OCI-LY7 (cell line): ENCODE data around the gene DPF3.

ENCODE experiments used
- CTCF ChIP-seq: fragments of 200-600 bp; sonication (generic); conservative IDR thresholded peaks from 2 replicates; pipeline ENCODE4 v1.5.1; 2014; ENCODE audit warnings: mild to moderate bottlenecking, antibody characterized with exemption, low read length, moderate library complexity, mixed read lengths
- EZH2phosphoT487 ChIP-seq: fragments of 200-600 bp; sonication (generic); IDR thresholded peaks from 2 replicates; pipeline ENCODE4 v1.6.1; 2018; ENCODE audit warnings: low read depth, borderline replicate concordance, mild to moderate bottlenecking, mixed run types, antibody characterized with exemption, low read length, moderate library complexity, mixed read lengths

GRCh38 chr14:72771561-72771960 lies 122.3 kb downstream of the DPF3 start:
- no peak for TF ChIP-seq CTCF
- no peak for TF ChIP-seq EZH2phosphoT487
